HepG2 (cell line): ENCODE data around the gene KDM6B.
"Not testable (repeated sequence)": the region's sequence is repeated elsewhere in the genome, so short reads cannot be mapped to it uniquely, and the experiment has no call there.

ENCODE experiments used
- BRCA1 ChIP-seq: sonication (generic); formaldehyde crosslinking; IDR thresholded peaks from 2 replicates; pipeline ENCODE4 v1.4.0; 2020; ENCODE audit warnings: missing genetic modification reagents
- CTCF ChIP-seq: sonication (generic); formaldehyde crosslinking; IDR thresholded peaks from 2 replicates; pipeline ENCODE4 v1.5.0; 2020; ENCODE audit warnings: mild to moderate bottlenecking, missing genetic modification reagents, moderate library complexity
- EZH2 ChIP-seq: conservative IDR thresholded peaks from 2 replicates; pipeline ENCODE4 v1.6.1; 2012; ENCODE audit warnings: mild to moderate bottlenecking, low read depth, low read length, moderate library complexity
- NFKB2 ChIP-seq: sonication (generic); formaldehyde crosslinking; IDR thresholded peaks from 2 replicates; pipeline ENCODE4 v1.4.0; 2020; ENCODE audit warnings: missing genetic modification reagents, borderline replicate concordance
- POLR2A ChIP-seq, 2 experiments: IDR thresholded peaks; 2 replicates each; pipeline ENCODE4 v1.6.1; 2011; ENCODE audit warnings: low read depth in 2 of 2, low read length in 2 of 2, mild to moderate bottlenecking in 1 of 2, moderate library complexity in 1 of 2; ENCODE audit not compliant: insufficient read depth in 1 of 2
- PTBP1 ChIP-seq: fragments of 200-400 bp; formaldehyde crosslinking; IDR thresholded peaks from 2 replicates; pipeline ENCODE4 v1.6.1; 2018; ENCODE audit warnings: low read length, low read depth; ENCODE audit not compliant: poor library complexity, severe bottlenecking
- RBFOX2 ChIP-seq: fragments of 200-400 bp; formaldehyde crosslinking; IDR thresholded peaks from 2 replicates; pipeline ENCODE4 v1.6.1; 2017; ENCODE audit warnings: low read depth, mild to moderate bottlenecking, low read length
- RFX5 ChIP-seq: IDR thresholded peaks from 2 replicates; pipeline ENCODE4 v1.6.1; 2011; ENCODE audit warnings: low read depth, low read length, improper control_type of control experiment
- SKIL ChIP-seq: sonication (generic); formaldehyde crosslinking; IDR thresholded peaks from 2 replicates; pipeline ENCODE4 v1.8.0; 2022; ENCODE audit warnings: missing genetic modification reagents, mild to moderate bottlenecking, moderate library complexity, borderline replicate concordance
- SMC3 ChIP-seq: IDR thresholded peaks from 2 replicates; pipeline ENCODE4 v1.6.1; 2011; ENCODE audit warnings: low read length, improper control_type of control experiment
- TIGD3 ChIP-seq: sonication (generic); formaldehyde crosslinking; IDR thresholded peaks from 2 replicates; pipeline ENCODE4 v1.5.1; 2020; ENCODE audit warnings: mild to moderate bottlenecking, missing genetic modification reagents, borderline replicate concordance
- YY1 ChIP-seq: IDR thresholded peaks from 2 replicates; pipeline ENCODE4 v1.6.1; 2011; ENCODE audit warnings: low read length, low read depth, moderate library complexity, mild to moderate bottlenecking; ENCODE audit not compliant: insufficient read depth, insufficient replicate concordance
- ZNF431 ChIP-seq: sonication (generic); formaldehyde crosslinking; IDR thresholded peaks from 2 replicates; pipeline ENCODE4 v1.9.0; 2022; ENCODE audit warnings: missing genetic modification reagents, low read depth, mild to moderate bottlenecking, borderline replicate concordance

- TF ChIP-seq SKIL; TIGD3 (CRISPR knock-in tag); RFX5; POLR2A (IDR thresholded peaks at IDR 0.05; ENCODE audit: insufficient read depth in 1 of 2, low read depth in 2 of 2, low read length in 2 of 2); NFKB2; PTBP1; EZH2; SMC3; ZNF431 (CRISPR knock-in tag); YY1; BRCA1 (CRISPR knock-in tag); RBFOX2; CTCF: not testable (repeated sequence)
These were observed 30.4 kb downstream of the KDM6B start for GRCh38 chr17:7864384-7864783.
